ENCODE measurements around the gene CNNM1.

The CNNM1 gene

GRCh38 chr10:99431190-99431760 is 102.1 kb downstream of the CNNM1 start:
- TF ChIP-seq ZFX (IDR thresholded peaks at IDR 0.05; ENCODE audit: borderline replicate concordance) = no peak
- no peak for TF ChIP-seq CTCF (IDR thresholded peaks at IDR 0.05)

GRCh38 chr10:99432047-99432446 is 102.9 kb downstream of the CNNM1 start:
- TF ChIP-seq CTCF (IDR thresholded peaks at IDR 0.05) (no peak), ZFX (IDR thresholded peaks at IDR 0.05; ENCODE audit: borderline replicate concordance) (no peak)

More at GRCh38 chr10:99431190-99431760, 102.1 kb downstream of the CNNM1 start:
- peak overlapping the region; percentile 99 for H3K27ac ChIP-seq

GRCh38 chr10:99432881-99433280 is 103.7 kb downstream of the CNNM1 start:
- TF ChIP-seq CTCF (IDR thresholded peaks at IDR 0.05) (no peak), ZFX (IDR thresholded peaks at IDR 0.05; ENCODE audit: borderline replicate concordance) (no peak)
- H3K27ac ChIP-seq = no peak overlapping the region

More at GRCh38 chr10:99432047-99432446, 102.9 kb downstream of the CNNM1 start:
- peak overlapping the region; percentile 99 for H3K27ac ChIP-seq

GRCh38 chr10:99433378-99434020 is 104.3 kb downstream of the CNNM1 start:
- H3K27ac ChIP-seq = 0 out of 2 replicates have a peak overlapping the region, but pooled peaks have one; percentile 2
- peak; percentile 34; the same call in 1 of the 2 replicates for TF ChIP-seq CTCF (IDR thresholded peaks at IDR 0.05)
- TF ChIP-seq ZFX (IDR thresholded peaks at IDR 0.05; ENCODE audit: borderline replicate concordance) = no peak

- TF ChIP-seq CTCF (IDR thresholded peaks at IDR 0.05) = peak; percentile 82
- no peak for TF ChIP-seq ZFX (IDR thresholded peaks at IDR 0.05; ENCODE audit: borderline replicate concordance)
These were observed 107.0 kb downstream of the CNNM1 start for GRCh38 chr10:99435986-99436638.

GRCh38 chr10:99438890-99439289 is 109.7 kb downstream of the CNNM1 start:
- no peak for TF ChIP-seq ZFX (IDR thresholded peaks at IDR 0.05; ENCODE audit: borderline replicate concordance)
- TF ChIP-seq CTCF (IDR thresholded peaks at IDR 0.05) = no peak
- H3K27ac ChIP-seq = no peak overlapping the region

More at GRCh38 chr10:99435986-99436638, 107.0 kb downstream of the CNNM1 start:
- H3K27ac ChIP-seq = no peak overlapping the region

- TF ChIP-seq CTCF (IDR thresholded peaks at IDR 0.05) (no peak), ZFX (IDR thresholded peaks at IDR 0.05; ENCODE audit: borderline replicate concordance) (no peak)
- no peak overlapping the region for H3K27ac ChIP-seq
These were observed 113.2 kb downstream of the CNNM1 start for GRCh38 chr10:99442394-99442793.
